HCT116 (cell line): ENCODE data around the gene RSRC1. TPM values are rescaled to one million over a fixed set of nuclear protein-coding genes. Genes with fewer than 3 reads are reported as not detected.

Experiments used
- ATAC-seq: fragments of 200-7000 bp; cut with Tn5 transposase; 2 replicates; pipeline ENCODE4 v1.9.1; 2020; ENCODE audit warnings: mild to moderate bottlenecking, moderate library complexity
- BruUV-seq: library from RNA; stranded (reverse); fragments of 400-500 nt; replicated peaks from 2 replicates; lab custom pipeline; 2021; lab: Mats Ljungman, UMichigan
- CTCF ChIA-PET: fragments of 300-600 bp; sonication (Branson Sonifier 250); formaldehyde crosslinking; loops from one replicate; lab custom pipeline; 2021; ENCODE audit warnings: antibody characterized with exemption; lab: Charles Lee
- POLR2A ChIA-PET: fragments of 300-600, 350-600 bp; sonication (Branson Sonifier 250); formaldehyde crosslinking; loops from one replicate; lab custom pipeline; 2021; ENCODE audit warnings: antibody characterized with exemption; lab: Charles Lee
- RAD21 ChIA-PET, 2 experiments: fragments of 300-600 bp; sonication (Branson Sonifier 250); formaldehyde crosslinking; loops; one replicate each; lab custom pipeline; 2023; ENCODE audit warnings: low total read pairs in 2 of 2; ENCODE audit not compliant: uncharacterized antibody in 2 of 2, unreplicated experiment in 2 of 2, low non-redundant PET in 1 of 2; lab: Charles Lee
- DNase-seq: peaks from one replicate; pipeline ENCODE4 v3.0.0-alpha.2; 2010; ENCODE audit warnings: low read depth, low spot score
- H2AFZ ChIP-seq: fragments of 200-600 bp; shearing (Covaris generic), sonication (generic); 2 replicates; pipeline ENCODE4 v1.6.1; 2017; ENCODE audit warnings: low read depth, mixed run types, mixed read lengths, antibody characterized with exemption, low read length; ENCODE audit not compliant: poor library complexity, severe bottlenecking
- H3K27ac ChIP-seq: 2 replicates; pipeline ENCODE4 v1.5.1; 2012; ENCODE audit warnings: low read depth, low read length
- H3K27me3 ChIP-seq: fragments of 200-600 bp; sonication (generic); 2 replicates; pipeline ENCODE4 v1.6.1; 2016; ENCODE audit warnings: mixed run types, low read length, mixed read lengths; ENCODE audit not compliant: insufficient read depth
- H3K36me3 ChIP-seq, 2 experiments: fragments of 200-500 bp in 1 of 2; fragments of 200-600 bp in 1 of 2; sonication (Bioruptor generic) in 1 of 2; sonication (generic) in 1 of 2; 2 replicates each; pipeline versions ENCODE4 v1.5.1 to v1.6.1; 2014 to 2016; ENCODE audit warnings: low read length in 2 of 2, inconsistent platforms in 1 of 2, mixed read lengths in 1 of 2, mixed run types in 1 of 2; ENCODE audit not compliant: insufficient read depth in 2 of 2, control insufficient read depth in 1 of 2
- H3K4me1 ChIP-seq, 2 experiments: fragments of 200-600 bp in 1 of 2; sonication (generic) in 1 of 2; 2 replicates each; pipeline versions ENCODE4 v1.5.1 to v1.6.1; 2012 to 2017; ENCODE audit warnings: low read length in 2 of 2, inconsistent platforms in 1 of 2, mild to moderate bottlenecking in 1 of 2, mixed read lengths in 1 of 2, mixed run types in 1 of 2, moderate library complexity in 1 of 2; ENCODE audit not compliant: insufficient read depth in 2 of 2, control insufficient read depth in 1 of 2
- H3K4me2 ChIP-seq: fragments of 200-600 bp; sonication (generic); 2 replicates; pipeline ENCODE4 v1.6.1; 2017; ENCODE audit warnings: mixed run types, low read length, mixed read lengths
- H3K4me3 ChIP-seq, 2 experiments: fragments of 200-600 bp in 1 of 2; sonication (generic) in 1 of 2; replicated peaks in 1 of 2; 2 replicates each; pipeline ENCODE4 v1.5.1; 2011 to 2016; ENCODE audit warnings: low read length in 2 of 2, control low read depth in 1 of 2, low read depth in 1 of 2, mild to moderate bottlenecking in 1 of 2, mixed read lengths in 1 of 2, mixed run types in 1 of 2
- H3K79me2 ChIP-seq: fragments of 200-600 bp; sonication (generic); 2 replicates; pipeline ENCODE4 v1.6.1; 2017; ENCODE audit warnings: mild to moderate bottlenecking, mixed run types, low read length, moderate library complexity, mixed read lengths; ENCODE audit not compliant: insufficient read depth
- H3K9ac ChIP-seq: fragments of 200-600 bp; sonication (generic); 2 replicates; pipeline ENCODE4 v1.6.1; 2016; ENCODE audit warnings: low read length, mixed read lengths
- H3K9me2 ChIP-seq: fragments of 200-600 bp; sonication (generic), shearing (Covaris generic); 2 replicates; pipeline ENCODE4 v1.6.1; 2017; ENCODE audit warnings: mixed run types, mild to moderate bottlenecking, moderate library complexity; ENCODE audit not compliant: insufficient read depth
- H3K9me3 ChIP-seq, 2 experiments: fragments of 200-500 bp in 1 of 2; fragments of 200-600 bp in 1 of 2; sonication (Bioruptor generic) in 1 of 2; sonication (generic) in 1 of 2; 2 replicates each; pipeline ENCODE4 v1.6.1; 2014 to 2017; ENCODE audit warnings: low read length in 2 of 2, mixed read lengths in 2 of 2, inconsistent platforms in 1 of 2, low read depth in 1 of 2, mild to moderate bottlenecking in 1 of 2, mixed run types in 1 of 2, moderate library complexity in 1 of 2; ENCODE audit not compliant: control insufficient read depth in 1 of 2, insufficient read depth in 1 of 2
- H4K20me1 ChIP-seq: fragments of 200-600 bp; sonication (generic), shearing (Covaris generic); 2 replicates; pipeline ENCODE4 v1.6.1; 2017; ENCODE audit warnings: mixed run types, mild to moderate bottlenecking, moderate library complexity; ENCODE audit not compliant: insufficient read depth
- CEBPB ChIP-seq: IDR thresholded peaks from 2 replicates; pipeline ENCODE4 v1.6.1; 2012; ENCODE audit warnings: low read depth
- EGR1 ChIP-seq: IDR thresholded peaks from 2 replicates; pipeline ENCODE4 v1.6.1; 2012; ENCODE audit warnings: low read depth
- ELF1 ChIP-seq: IDR thresholded peaks from 2 replicates; pipeline ENCODE4 v1.6.1; 2012; ENCODE audit warnings: low read depth, borderline replicate concordance
- MAX ChIP-seq: IDR thresholded peaks from 2 replicates; pipeline ENCODE4 v1.6.1; 2012
- POLR2A ChIP-seq: IDR thresholded peaks from 2 replicates; pipeline ENCODE4 v1.7.0; 2011; ENCODE audit warnings: borderline replicate concordance; ENCODE audit not compliant: insufficient read depth, insufficient read length; ENCODE audit errors: extremely low read depth
- SP1 ChIP-seq: IDR thresholded peaks from 2 replicates; pipeline ENCODE4 v1.6.1; 2012; ENCODE audit warnings: low read depth
- YY1 ChIP-seq: IDR thresholded peaks from 2 replicates; pipeline ENCODE4 v1.6.1; 2011; ENCODE audit warnings: low read length, low read depth, moderate library complexity, mild to moderate bottlenecking; ENCODE audit not compliant: insufficient replicate concordance; ENCODE audit errors: extremely low read depth
- intact Hi-C: fragments of 100-400 bp; cut with micrococcal nuclease; formaldehyde crosslinking; loops from 2 replicates; pipeline ENCODE4 v1.10.0; 2022
- total RNA-seq: library from RNA; stranded (reverse); gene quantifications from one replicate; pipeline ENCODE4 v1.2.1, GENCODE V29; 2021; ENCODE audit not compliant: unreplicated experiment
- TF ChIP-seq, protein P1 (sequence below): IDR thresholded peaks from 2 replicates; pipeline ENCODE4 v1.6.1; 2011; ENCODE audit warnings: mild to moderate bottlenecking, low read length, moderate library complexity; ENCODE audit not compliant: insufficient replicate concordance; ENCODE audit errors: extremely low read depth
- TF ChIP-seq, protein P2 (sequence below), 3 experiments: fragments of 200-600 bp in 1 of 3; sonication (generic) in 1 of 3; IDR thresholded peaks in 2 of 3; conservative IDR thresholded peaks in 1 of 3; 2 replicates each; pipeline ENCODE4 v1.5.1; 2012 to 2017; ENCODE audit warnings: low read depth in 2 of 3, low read length in 2 of 3, antibody characterized with exemption in 1 of 3, borderline replicate concordance in 1 of 3, control low read depth in 1 of 3, mild to moderate bottlenecking in 1 of 3, mixed read lengths in 1 of 3, mixed run types in 1 of 3, moderate library complexity in 1 of 3; ENCODE audit not compliant: insufficient read depth in 1 of 3

Gene RSRC1
- total RNA-seq, 1 experiment from 2014 or later = 37.1 TPM

- TF ChIP-seq CEBPB = no peak
- TF ChIP-seq, protein P1, sequence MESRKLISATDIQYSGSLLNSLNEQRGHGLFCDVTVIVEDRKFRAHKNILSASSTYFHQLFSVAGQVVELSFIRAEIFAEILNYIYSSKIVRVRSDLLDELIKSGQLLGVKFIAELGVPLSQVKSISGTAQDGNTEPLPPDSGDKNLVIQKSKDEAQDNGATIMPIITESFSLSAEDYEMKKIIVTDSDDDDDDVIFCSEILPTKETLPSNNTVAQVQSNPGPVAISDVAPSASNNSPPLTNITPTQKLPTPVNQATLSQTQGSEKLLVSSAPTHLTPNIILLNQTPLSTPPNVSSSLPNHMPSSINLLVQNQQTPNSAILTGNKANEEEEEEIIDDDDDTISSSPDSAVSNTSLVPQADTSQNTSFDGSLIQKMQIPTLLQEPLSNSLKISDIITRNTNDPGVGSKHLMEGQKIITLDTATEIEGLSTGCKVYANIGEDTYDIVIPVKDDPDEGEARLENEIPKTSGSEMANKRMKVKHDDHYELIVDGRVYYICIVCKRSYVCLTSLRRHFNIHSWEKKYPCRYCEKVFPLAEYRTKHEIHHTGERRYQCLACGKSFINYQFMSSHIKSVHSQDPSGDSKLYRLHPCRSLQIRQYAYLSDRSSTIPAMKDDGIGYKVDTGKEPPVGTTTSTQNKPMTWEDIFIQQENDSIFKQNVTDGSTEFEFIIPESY = no peak
- no peak for TF ChIP-seq POLR2A
- no TSS peak for BruUV-seq
- Histone ChIP-seq H3K36me3 (no peaks in the 10 kb centered on the region), H3K27me3 (no peaks in the 10 kb centered on the region), H3K9me2 (no peaks in the 10 kb centered on the region), H4K20me1 (no peaks in the 10 kb centered on the region), H3K4me2 (no peak overlapping the region), H2AFZ (no peak overlapping the region), H3K9me3 (no peaks in the 10 kb centered on the region), H3K9ac (no peak overlapping the region), H3K4me1 (no peaks in the 10 kb centered on the region), H3K4me3 (no peak overlapping the region), H3K79me2 (no peaks in the 10 kb centered on the region), H3K27ac (no peak overlapping the region)
- DNase-seq (no peak), ATAC-seq (no peak)
- ChIA-PET CTCF (interaction anchor here (0.6 kb wide), 1 partner anchor 72 kb away, joined by 5 read pairs; no protein-coding TSS in a partner anchor), RAD21 (no interaction called here), POLR2A (interaction anchor here (0.6 kb wide), 1 partner anchor 1031 kb away, joined by 3 read pairs; no protein-coding TSS in a partner anchor)
- intact Hi-C loops = no loop called here
Measured at GRCh38 chr3:158559504-158559903, 449.6 kb downstream of the RSRC1 start.

- no peaks in the 10 kb centered on the region for H3K27me3 ChIP-seq
- RAD21 ChIA-PET = no interaction called here
- no peaks in the 10 kb centered on the region for H4K20me1 ChIP-seq
- CTCF ChIA-PET = no interaction called here
- POLR2A ChIA-PET = no interaction called here
- no peaks in the 10 kb centered on the region for H3K79me2 ChIP-seq
- TF ChIP-seq YY1 (no peak), ELF1 (no peak), MAX (no peak), SP1 (no peak), EGR1 (no peak)
- TF ChIP-seq, protein P2, sequence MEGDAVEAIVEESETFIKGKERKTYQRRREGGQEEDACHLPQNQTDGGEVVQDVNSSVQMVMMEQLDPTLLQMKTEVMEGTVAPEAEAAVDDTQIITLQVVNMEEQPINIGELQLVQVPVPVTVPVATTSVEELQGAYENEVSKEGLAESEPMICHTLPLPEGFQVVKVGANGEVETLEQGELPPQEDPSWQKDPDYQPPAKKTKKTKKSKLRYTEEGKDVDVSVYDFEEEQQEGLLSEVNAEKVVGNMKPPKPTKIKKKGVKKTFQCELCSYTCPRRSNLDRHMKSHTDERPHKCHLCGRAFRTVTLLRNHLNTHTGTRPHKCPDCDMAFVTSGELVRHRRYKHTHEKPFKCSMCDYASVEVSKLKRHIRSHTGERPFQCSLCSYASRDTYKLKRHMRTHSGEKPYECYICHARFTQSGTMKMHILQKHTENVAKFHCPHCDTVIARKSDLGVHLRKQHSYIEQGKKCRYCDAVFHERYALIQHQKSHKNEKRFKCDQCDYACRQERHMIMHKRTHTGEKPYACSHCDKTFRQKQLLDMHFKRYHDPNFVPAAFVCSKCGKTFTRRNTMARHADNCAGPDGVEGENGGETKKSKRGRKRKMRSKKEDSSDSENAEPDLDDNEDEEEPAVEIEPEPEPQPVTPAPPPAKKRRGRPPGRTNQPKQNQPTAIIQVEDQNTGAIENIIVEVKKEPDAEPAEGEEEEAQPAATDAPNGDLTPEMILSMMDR (IDR thresholded peaks at IDR 0.05 in 2 of 3, conservative IDR thresholded peaks at IDR 0.05 in 1 of 3; ENCODE audit: borderline replicate concordance in 1 of 3, insufficient read depth in 1 of 3, low read depth in 2 of 3, low read length in 2 of 3) = no peak
- no peaks in the 10 kb centered on the region for H3K9me3 ChIP-seq
- H3K4me3 ChIP-seq = no peak overlapping the region
- H3K36me3 ChIP-seq = no peaks in the 10 kb centered on the region
- no peak overlapping the region for H3K9ac ChIP-seq
- intact Hi-C loops = no loop called here
- no peak for DNase-seq
- no peaks in the 10 kb centered on the region for H3K4me1 ChIP-seq
- no peak overlapping the region for H2AFZ ChIP-seq
- no TSS peak for BruUV-seq
- H3K9me2 ChIP-seq = no peaks in the 10 kb centered on the region
- H3K27ac ChIP-seq = no peak overlapping the region
- no peak for ATAC-seq
- no peak overlapping the region for H3K4me2 ChIP-seq
Measured at GRCh38 chr3:158560979-158561378, 451.1 kb downstream of the RSRC1 start.
